OCI-LY3 (cell line): ENCODE results near the gene ELFN1.

ENCODE experiments used
- H2AFZ ChIP-seq: fragments of 200-600, 300-600 bp; shearing (Covaris generic); 2 replicates; pipeline ENCODE4 v1.6.0; 2014; ENCODE audit warnings: antibody characterized with exemption, low read depth, low read length
- H3K27ac ChIP-seq: fragments of 200-600, 300-600 bp; sonication (generic); 2 replicates; pipeline ENCODE4 v1.5.1; 2014; ENCODE audit warnings: mild to moderate bottlenecking, low read length, moderate library complexity, mixed read lengths
- H3K27me3 ChIP-seq: fragments of 200-600, 300-600 bp; sonication (generic); 2 replicates; pipeline ENCODE4 v1.6.1; 2014; ENCODE audit warnings: low read depth, low read length, mixed read lengths
- H3K36me3 ChIP-seq: fragments of 200-600, 300-600 bp; sonication (generic); replicated peaks from 2 replicates; pipeline ENCODE3; 2014; ENCODE audit warnings: low read depth, low read length, mixed read lengths
- H3K4me1 ChIP-seq: fragments of 300-600, 200-600 bp; sonication (generic); 2 replicates; pipeline ENCODE4 v1.6.1; 2014; ENCODE audit warnings: low read length, mixed read lengths
- H3K4me2 ChIP-seq: fragments of 200-600, 300-600 bp; sonication (generic); 2 replicates; pipeline ENCODE4 v1.6.1; 2014; ENCODE audit warnings: low read length, mixed read lengths
- H3K4me3 ChIP-seq: fragments of 300-600, 200-600 bp; sonication (generic); 2 replicates; pipeline ENCODE4 v1.5.1; 2014; ENCODE audit warnings: antibody characterized with exemption, mild to moderate bottlenecking, low read length, moderate library complexity
- H3K79me2 ChIP-seq: fragments of 300-600, 200-600 bp; shearing (Covaris generic); 2 replicates; pipeline ENCODE4 v1.6.1; 2014; ENCODE audit warnings: mild to moderate bottlenecking, low read length, mixed read lengths
- H3K9ac ChIP-seq: fragments of 300-600, 200-600 bp; shearing (Covaris generic); 2 replicates; pipeline ENCODE4 v1.6.0; 2014; ENCODE audit warnings: mild to moderate bottlenecking, low read length, moderate library complexity
- H3K9me3 ChIP-seq: fragments of 200-600, 300-600 bp; shearing (Covaris generic); 2 replicates; pipeline ENCODE4 v1.6.1; 2014; ENCODE audit warnings: low read length, mixed read lengths; ENCODE audit not compliant: insufficient read depth
- H4K20me1 ChIP-seq: fragments of 200-600, 300-600 bp; sonication (generic); 2 replicates; pipeline ENCODE4 v1.6.1; 2016; ENCODE audit warnings: low read length, mixed read lengths; ENCODE audit not compliant: insufficient read depth
- CTCF ChIP-seq: fragments of 200-600, 300-600 bp; sonication (generic); IDR thresholded peaks from 2 replicates; pipeline ENCODE4 v1.5.1; 2014; ENCODE audit warnings: antibody characterized with exemption, low read length, low read depth
- EZH2phosphoT487 ChIP-seq: fragments of 200-600 bp; shearing (Covaris generic); IDR thresholded peaks from 2 replicates; pipeline ENCODE4 v1.6.1; 2018; ENCODE audit warnings: antibody characterized with exemption, mixed run types, low read depth

Gene ELFN1

GRCh38 chr7:1741246-1741645 lies 71.2 kb downstream of the ELFN1 start:
- Histone ChIP-seq H3K79me2 (no peaks in the 10 kb centered on the region), H3K4me1 (no peaks in the 10 kb centered on the region), H3K36me3 (no peaks in the 10 kb centered on the region), H3K27ac (no peak overlapping the region), H3K4me2 (no peak overlapping the region), H2AFZ (no peak overlapping the region), H4K20me1 (no peaks in the 10 kb centered on the region), H3K9me3 (no peaks in the 10 kb centered on the region), H3K4me3 (no peak overlapping the region), H3K9ac (no peak overlapping the region), H3K27me3 (no peaks in the 10 kb centered on the region)
- TF ChIP-seq EZH2phosphoT487: no peak
- no peak for TF ChIP-seq CTCF

- H4K20me1 ChIP-seq: no peaks in the 10 kb centered on the region
- no peak for TF ChIP-seq CTCF
- no peak for TF ChIP-seq EZH2phosphoT487
- no peaks in the 10 kb centered on the region for H3K79me2 ChIP-seq
- H3K9me3 ChIP-seq: no peaks in the 10 kb centered on the region
- H3K4me2 ChIP-seq: no peak overlapping the region
- no peak overlapping the region for H3K9ac ChIP-seq
- H3K27ac ChIP-seq: no peak overlapping the region
- H3K4me3 ChIP-seq: no peak overlapping the region
- no peaks in the 10 kb centered on the region for H3K27me3 ChIP-seq
- no peaks in the 10 kb centered on the region for H3K36me3 ChIP-seq
- no peaks in the 10 kb centered on the region for H3K4me1 ChIP-seq
- no peak overlapping the region for H2AFZ ChIP-seq
Measured at GRCh38 chr7:1741751-1742554, 71.9 kb downstream of the ELFN1 start.

DNA sequence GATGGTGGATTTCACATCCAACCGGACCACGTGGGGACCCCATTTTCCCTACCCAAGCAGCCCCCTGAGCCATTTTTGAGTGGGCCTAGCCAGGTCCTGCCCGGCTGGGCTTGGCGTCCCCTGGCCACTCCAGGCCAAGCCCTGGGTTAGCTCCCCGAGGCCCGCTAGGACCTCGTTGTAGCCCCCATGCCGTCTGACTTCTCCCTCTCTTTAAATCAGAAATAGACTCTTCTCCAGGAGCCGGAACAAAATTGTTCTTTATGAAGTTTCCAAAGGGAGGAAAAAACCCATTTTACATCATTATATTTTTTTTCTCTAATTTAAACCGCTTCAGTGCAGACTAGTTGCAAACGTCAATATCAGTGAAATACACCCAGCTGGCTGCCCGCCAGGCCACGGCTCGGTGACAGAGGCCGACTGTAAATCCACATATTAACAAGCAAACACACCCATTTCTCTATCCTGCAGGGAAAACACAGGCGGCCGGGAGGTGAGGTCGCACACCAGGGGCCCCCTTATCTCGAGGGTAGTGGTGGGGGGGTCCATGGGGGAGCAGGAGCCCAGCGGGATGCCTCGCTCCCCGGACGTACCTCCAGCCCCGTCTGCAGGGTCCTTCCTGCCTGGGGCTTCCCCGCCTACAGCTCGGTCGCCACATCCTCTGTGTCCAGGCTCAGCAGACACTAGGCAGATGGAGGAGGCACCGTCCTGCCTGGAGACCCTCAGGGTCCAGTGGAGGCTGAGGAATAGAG lies 72.7 kb downstream of the ELFN1 start:
- Histone ChIP-seq H3K4me3 (no peak overlapping the region), H3K9ac (no peak overlapping the region)
- TF ChIP-seq CTCF (no peak), EZH2phosphoT487 (no peak)

GRCh38 chr7:1743481-1744230 lies 73.6 kb downstream of the ELFN1 start:
- Histone ChIP-seq H4K20me1 (no peaks in the 10 kb centered on the region), H3K4me1 (no peaks in the 10 kb centered on the region), H3K4me2 (no peak overlapping the region), H3K27ac (no peak overlapping the region), H3K27me3 (no peaks in the 10 kb centered on the region), H3K4me3 (no peak overlapping the region), H2AFZ (no peak overlapping the region), H3K9me3 (no peaks in the 10 kb centered on the region), H3K36me3 (no peaks in the 10 kb centered on the region), H3K9ac (no peak overlapping the region), H3K79me2 (no peaks in the 10 kb centered on the region)
- no peak for TF ChIP-seq EZH2phosphoT487
- TF ChIP-seq CTCF: no peak

More for the DNA sequence above, 72.7 kb downstream of the ELFN1 start:
- Histone ChIP-seq H2AFZ (no peak overlapping the region), H3K9me3 (no peaks in the 10 kb centered on the region), H3K27ac (no peak overlapping the region), H3K27me3 (no peaks in the 10 kb centered on the region), H3K4me2 (0 out of 2 replicates have a peak overlapping the region, but pooled peaks have one; percentile 7), H3K4me1 (no peaks in the 10 kb centered on the region), H3K36me3 (no peaks in the 10 kb centered on the region), H3K79me2 (no peaks in the 10 kb centered on the region), H4K20me1 (no peaks in the 10 kb centered on the region)
